LNCaP clone FGC (cell line): ENCODE results near the gene TMEM215.
"Not testable (repeated sequence)": the region's sequence is repeated elsewhere in the genome, so short reads cannot be mapped to it uniquely, and the experiment has no call there.

Source experiments
- DNase-seq: peaks from one replicate; pipeline ENCODE4 v3.0.0-alpha.2; 2011; ENCODE audit warnings: low read depth
- H3K4me3 ChIP-seq: 2 replicates; pipeline ENCODE4 v1.5.1; 2011; ENCODE audit warnings: mild to moderate bottlenecking, low read depth, low read length, control low read depth
- CTCF ChIP-seq: IDR thresholded peaks from 2 replicates; pipeline ENCODE4 v1.5.1; 2012; ENCODE audit warnings: mild to moderate bottlenecking; ENCODE audit not compliant: control insufficient read depth, insufficient read depth; ENCODE audit errors: extremely low read depth

Gene TMEM215

GRCh38 chr9:32755730-32756129 lies 27.6 kb upstream of the TMEM215 start:
- no peak for TF ChIP-seq CTCF
- no peak overlapping the region for H3K4me3 ChIP-seq
- DNase-seq, result no peak

- TF ChIP-seq CTCF, result no peak
- DNase-seq, result no peak
- no peak overlapping the region for H3K4me3 ChIP-seq
Measured at GRCh38 chr9:32764139-32764538, 19.2 kb upstream of the TMEM215 start.

- H3K4me3 ChIP-seq, result no peak overlapping the region
- TF ChIP-seq CTCF, result no peak
- DNase-seq, result no peak
Measured at GRCh38 chr9:32775283-32775682, 8.1 kb upstream of the TMEM215 start.

- no peak overlapping the region for H3K4me3 ChIP-seq
- DNase-seq, result no peak
- TF ChIP-seq CTCF, result no peak
Measured at GRCh38 chr9:32776201-32776600, 7.1 kb upstream of the TMEM215 start.

- H3K4me3 ChIP-seq, result no peak overlapping the region
- no peak for TF ChIP-seq CTCF
- DNase-seq, result no peak
Measured at GRCh38 chr9:32782476-32783167, 718 bp upstream of the TMEM215 start.

- H3K4me3 ChIP-seq, result no peak overlapping the region
- no peak for DNase-seq
- no peak for TF ChIP-seq CTCF
Measured at GRCh38 chr9:32787816-32788215, 4.5 kb downstream of the TMEM215 start.

- DNase-seq, H3K4me3 ChIP-seq: not testable (repeated sequence)
Measured at GRCh38 chr9:32796015-32796414, 12.7 kb downstream of the TMEM215 start.
